WTC11 (cell line): ENCODE results near the gene VPS39.

Experiments
- ATF1 ChIP-seq: sonication (generic); formaldehyde crosslinking; IDR thresholded peaks from 2 replicates; pipeline ENCODE4 v1.8.1; 2023; ENCODE audit warnings: mild to moderate bottlenecking, moderate library complexity, missing genetic modification reagents
- ESRRA ChIP-seq: sonication (generic); formaldehyde crosslinking; IDR thresholded peaks from 2 replicates; pipeline ENCODE4 v1.8.1; 2022; ENCODE audit warnings: mild to moderate bottlenecking, missing genetic modification reagents, borderline replicate concordance
- FOXK1 ChIP-seq: sonication (generic); formaldehyde crosslinking; IDR thresholded peaks from 2 replicates; pipeline ENCODE4 v1.8.0; 2022; ENCODE audit warnings: mild to moderate bottlenecking, moderate library complexity, missing genetic modification reagents
- GABPB1 ChIP-seq: sonication (generic); formaldehyde crosslinking; IDR thresholded peaks from 2 replicates; pipeline ENCODE4 v1.8.1; 2023; ENCODE audit warnings: mild to moderate bottlenecking, missing genetic modification reagents
- IRF2 ChIP-seq: sonication (generic); formaldehyde crosslinking; IDR thresholded peaks from 2 replicates; pipeline ENCODE4 v1.8.0; 2022; ENCODE audit warnings: low read depth, missing genetic modification reagents, borderline replicate concordance
- SMAD3 ChIP-seq: sonication (generic); formaldehyde crosslinking; IDR thresholded peaks from 2 replicates; pipeline ENCODE4 v1.8.0; 2022; ENCODE audit warnings: missing genetic modification reagents, mild to moderate bottlenecking, borderline replicate concordance
- TP53 ChIP-seq: sonication (generic); formaldehyde crosslinking; IDR thresholded peaks from 2 replicates; pipeline ENCODE4 v1.8.1; 2023; ENCODE audit warnings: mild to moderate bottlenecking, missing genetic modification reagents
- ZBTB21 ChIP-seq: sonication (generic); formaldehyde crosslinking; IDR thresholded peaks from 2 replicates; pipeline ENCODE4 v1.8.1; 2023; ENCODE audit warnings: mild to moderate bottlenecking, missing genetic modification reagents, borderline replicate concordance
- TF ChIP-seq, protein P1 (sequence below): fragments of 250-450 bp; sonication (Bioruptor Pico); IDR thresholded peaks from 2 replicates; pipeline ENCODE4 v1.9.0; 2021; ENCODE audit warnings: mild to moderate bottlenecking, borderline replicate concordance
- TF ChIP-seq, protein P2 (sequence below): fragments of 200-600 bp; IDR thresholded peaks from 2 replicates; pipeline ENCODE4 v1.8.0; 2022; ENCODE audit warnings: antibody characterized with exemption
- TF ChIP-seq, protein P3 (sequence below): sonication (generic); formaldehyde crosslinking; IDR thresholded peaks from 2 replicates; pipeline ENCODE4 v1.8.1; 2022; ENCODE audit warnings: low read depth, missing genetic modification reagents, borderline replicate concordance
- TF ChIP-seq, protein P4 (sequence below): sonication (generic); formaldehyde crosslinking; IDR thresholded peaks from 2 replicates; pipeline ENCODE4 v1.8.1; 2023; ENCODE audit warnings: mild to moderate bottlenecking, missing genetic modification reagents
- TF ChIP-seq, protein P5 (sequence below): sonication (generic); formaldehyde crosslinking; conservative IDR thresholded peaks from 2 replicates; pipeline ENCODE4 v1.8.1; 2023; ENCODE audit warnings: mild to moderate bottlenecking, low read depth, missing genetic modification reagents, moderate library complexity

DNA sequence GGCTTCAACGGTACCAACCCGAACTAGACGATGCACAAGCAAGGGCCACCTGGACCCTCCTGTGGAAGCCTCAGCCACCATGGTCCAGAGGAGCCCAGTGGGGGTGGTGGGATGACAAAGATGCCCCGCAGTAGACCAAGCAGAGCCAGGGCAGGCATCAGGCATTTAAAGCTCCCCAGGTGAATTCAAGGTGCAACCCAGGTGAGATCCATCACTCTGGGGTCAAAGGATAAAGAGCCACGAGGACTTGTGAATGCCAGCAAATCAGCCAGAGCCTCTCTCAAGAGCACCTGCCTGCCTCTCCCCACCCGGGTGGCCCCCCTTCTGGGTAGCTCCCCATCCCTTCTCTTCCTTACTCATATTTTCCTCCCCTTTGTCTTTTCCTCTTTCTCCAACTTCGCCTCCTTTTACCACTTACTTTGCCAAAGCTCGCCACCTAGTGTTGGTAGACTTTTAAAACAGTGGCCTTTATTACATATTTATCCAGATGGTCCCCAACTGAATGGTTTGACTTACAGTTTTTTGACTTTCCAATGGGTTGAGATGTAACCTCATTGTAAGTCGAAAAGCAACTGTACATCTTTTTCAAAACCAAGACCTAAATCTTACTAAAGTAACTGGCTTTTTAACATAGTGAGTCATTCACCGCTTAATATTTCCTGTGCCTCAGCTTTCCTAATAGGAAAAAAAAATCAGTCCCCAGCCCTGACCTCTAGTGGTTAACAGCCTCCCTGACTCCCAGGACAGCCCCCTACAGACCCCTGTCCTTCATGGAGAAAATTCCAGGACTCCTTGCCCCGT lies 70.4 kb downstream of the VPS39 start:
- TF ChIP-seq, protein P1, sequence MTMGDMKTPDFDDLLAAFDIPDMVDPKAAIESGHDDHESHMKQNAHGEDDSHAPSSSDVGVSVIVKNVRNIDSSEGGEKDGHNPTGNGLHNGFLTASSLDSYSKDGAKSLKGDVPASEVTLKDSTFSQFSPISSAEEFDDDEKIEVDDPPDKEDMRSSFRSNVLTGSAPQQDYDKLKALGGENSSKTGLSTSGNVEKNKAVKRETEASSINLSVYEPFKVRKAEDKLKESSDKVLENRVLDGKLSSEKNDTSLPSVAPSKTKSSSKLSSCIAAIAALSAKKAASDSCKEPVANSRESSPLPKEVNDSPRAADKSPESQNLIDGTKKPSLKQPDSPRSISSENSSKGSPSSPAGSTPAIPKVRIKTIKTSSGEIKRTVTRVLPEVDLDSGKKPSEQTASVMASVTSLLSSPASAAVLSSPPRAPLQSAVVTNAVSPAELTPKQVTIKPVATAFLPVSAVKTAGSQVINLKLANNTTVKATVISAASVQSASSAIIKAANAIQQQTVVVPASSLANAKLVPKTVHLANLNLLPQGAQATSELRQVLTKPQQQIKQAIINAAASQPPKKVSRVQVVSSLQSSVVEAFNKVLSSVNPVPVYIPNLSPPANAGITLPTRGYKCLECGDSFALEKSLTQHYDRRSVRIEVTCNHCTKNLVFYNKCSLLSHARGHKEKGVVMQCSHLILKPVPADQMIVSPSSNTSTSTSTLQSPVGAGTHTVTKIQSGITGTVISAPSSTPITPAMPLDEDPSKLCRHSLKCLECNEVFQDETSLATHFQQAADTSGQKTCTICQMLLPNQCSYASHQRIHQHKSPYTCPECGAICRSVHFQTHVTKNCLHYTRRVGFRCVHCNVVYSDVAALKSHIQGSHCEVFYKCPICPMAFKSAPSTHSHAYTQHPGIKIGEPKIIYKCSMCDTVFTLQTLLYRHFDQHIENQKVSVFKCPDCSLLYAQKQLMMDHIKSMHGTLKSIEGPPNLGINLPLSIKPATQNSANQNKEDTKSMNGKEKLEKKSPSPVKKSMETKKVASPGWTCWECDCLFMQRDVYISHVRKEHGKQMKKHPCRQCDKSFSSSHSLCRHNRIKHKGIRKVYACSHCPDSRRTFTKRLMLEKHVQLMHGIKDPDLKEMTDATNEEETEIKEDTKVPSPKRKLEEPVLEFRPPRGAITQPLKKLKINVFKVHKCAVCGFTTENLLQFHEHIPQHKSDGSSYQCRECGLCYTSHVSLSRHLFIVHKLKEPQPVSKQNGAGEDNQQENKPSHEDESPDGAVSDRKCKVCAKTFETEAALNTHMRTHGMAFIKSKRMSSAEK (CRISPR knock-in tag) = no peak
- TF ChIP-seq, protein P2, sequence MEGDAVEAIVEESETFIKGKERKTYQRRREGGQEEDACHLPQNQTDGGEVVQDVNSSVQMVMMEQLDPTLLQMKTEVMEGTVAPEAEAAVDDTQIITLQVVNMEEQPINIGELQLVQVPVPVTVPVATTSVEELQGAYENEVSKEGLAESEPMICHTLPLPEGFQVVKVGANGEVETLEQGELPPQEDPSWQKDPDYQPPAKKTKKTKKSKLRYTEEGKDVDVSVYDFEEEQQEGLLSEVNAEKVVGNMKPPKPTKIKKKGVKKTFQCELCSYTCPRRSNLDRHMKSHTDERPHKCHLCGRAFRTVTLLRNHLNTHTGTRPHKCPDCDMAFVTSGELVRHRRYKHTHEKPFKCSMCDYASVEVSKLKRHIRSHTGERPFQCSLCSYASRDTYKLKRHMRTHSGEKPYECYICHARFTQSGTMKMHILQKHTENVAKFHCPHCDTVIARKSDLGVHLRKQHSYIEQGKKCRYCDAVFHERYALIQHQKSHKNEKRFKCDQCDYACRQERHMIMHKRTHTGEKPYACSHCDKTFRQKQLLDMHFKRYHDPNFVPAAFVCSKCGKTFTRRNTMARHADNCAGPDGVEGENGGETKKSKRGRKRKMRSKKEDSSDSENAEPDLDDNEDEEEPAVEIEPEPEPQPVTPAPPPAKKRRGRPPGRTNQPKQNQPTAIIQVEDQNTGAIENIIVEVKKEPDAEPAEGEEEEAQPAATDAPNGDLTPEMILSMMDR = 0 out of 2 replicates have a peak, but pooled peaks have one; percentile 13
- TF ChIP-seq, protein P3, sequence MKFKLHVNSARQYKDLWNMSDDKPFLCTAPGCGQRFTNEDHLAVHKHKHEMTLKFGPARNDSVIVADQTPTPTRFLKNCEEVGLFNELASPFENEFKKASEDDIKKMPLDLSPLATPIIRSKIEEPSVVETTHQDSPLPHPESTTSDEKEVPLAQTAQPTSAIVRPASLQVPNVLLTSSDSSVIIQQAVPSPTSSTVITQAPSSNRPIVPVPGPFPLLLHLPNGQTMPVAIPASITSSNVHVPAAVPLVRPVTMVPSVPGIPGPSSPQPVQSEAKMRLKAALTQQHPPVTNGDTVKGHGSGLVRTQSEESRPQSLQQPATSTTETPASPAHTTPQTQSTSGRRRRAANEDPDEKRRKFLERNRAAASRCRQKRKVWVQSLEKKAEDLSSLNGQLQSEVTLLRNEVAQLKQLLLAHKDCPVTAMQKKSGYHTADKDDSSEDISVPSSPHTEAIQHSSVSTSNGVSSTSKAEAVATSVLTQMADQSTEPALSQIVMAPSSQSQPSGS (CRISPR knock-in tag) = no peak
- TF ChIP-seq, protein P4, sequence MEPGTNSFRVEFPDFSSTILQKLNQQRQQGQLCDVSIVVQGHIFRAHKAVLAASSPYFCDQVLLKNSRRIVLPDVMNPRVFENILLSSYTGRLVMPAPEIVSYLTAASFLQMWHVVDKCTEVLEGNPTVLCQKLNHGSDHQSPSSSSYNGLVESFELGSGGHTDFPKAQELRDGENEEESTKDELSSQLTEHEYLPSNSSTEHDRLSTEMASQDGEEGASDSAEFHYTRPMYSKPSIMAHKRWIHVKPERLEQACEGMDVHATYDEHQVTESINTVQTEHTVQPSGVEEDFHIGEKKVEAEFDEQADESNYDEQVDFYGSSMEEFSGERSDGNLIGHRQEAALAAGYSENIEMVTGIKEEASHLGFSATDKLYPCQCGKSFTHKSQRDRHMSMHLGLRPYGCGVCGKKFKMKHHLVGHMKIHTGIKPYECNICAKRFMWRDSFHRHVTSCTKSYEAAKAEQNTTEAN (CRISPR knock-in tag) = no peak
- TF ChIP-seq SMAD3 (CRISPR knock-in tag) (no peak), FOXK1 (CRISPR knock-in tag) (no peak), ZBTB21 (no peak), IRF2 (CRISPR knock-in tag) (no peak), ESRRA (no peak), ATF1 (no peak), TP53 (CRISPR knock-in tag) (no peak), GABPB1 (CRISPR knock-in tag) (no peak)
- TF ChIP-seq, protein P5, sequence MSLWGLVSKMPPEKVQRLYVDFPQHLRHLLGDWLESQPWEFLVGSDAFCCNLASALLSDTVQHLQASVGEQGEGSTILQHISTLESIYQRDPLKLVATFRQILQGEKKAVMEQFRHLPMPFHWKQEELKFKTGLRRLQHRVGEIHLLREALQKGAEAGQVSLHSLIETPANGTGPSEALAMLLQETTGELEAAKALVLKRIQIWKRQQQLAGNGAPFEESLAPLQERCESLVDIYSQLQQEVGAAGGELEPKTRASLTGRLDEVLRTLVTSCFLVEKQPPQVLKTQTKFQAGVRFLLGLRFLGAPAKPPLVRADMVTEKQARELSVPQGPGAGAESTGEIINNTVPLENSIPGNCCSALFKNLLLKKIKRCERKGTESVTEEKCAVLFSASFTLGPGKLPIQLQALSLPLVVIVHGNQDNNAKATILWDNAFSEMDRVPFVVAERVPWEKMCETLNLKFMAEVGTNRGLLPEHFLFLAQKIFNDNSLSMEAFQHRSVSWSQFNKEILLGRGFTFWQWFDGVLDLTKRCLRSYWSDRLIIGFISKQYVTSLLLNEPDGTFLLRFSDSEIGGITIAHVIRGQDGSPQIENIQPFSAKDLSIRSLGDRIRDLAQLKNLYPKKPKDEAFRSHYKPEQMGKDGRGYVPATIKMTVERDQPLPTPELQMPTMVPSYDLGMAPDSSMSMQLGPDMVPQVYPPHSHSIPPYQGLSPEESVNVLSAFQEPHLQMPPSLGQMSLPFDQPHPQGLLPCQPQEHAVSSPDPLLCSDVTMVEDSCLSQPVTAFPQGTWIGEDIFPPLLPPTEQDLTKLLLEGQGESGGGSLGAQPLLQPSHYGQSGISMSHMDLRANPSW = no peak
